GM12865 (cell line): ENCODE measurements around the gene STIP1.

Source experiments
- DNase-seq: peaks from one replicate; pipeline ENCODE4 v3.0.0; 2010; ENCODE audit warnings: low read depth
- H3K4me3 ChIP-seq: 2 replicates; pipeline ENCODE4 v1.5.1; 2011; ENCODE audit warnings: mild to moderate bottlenecking, low read depth, low read length, control low read depth
- TF ChIP-seq, protein P1 (sequence below): IDR thresholded peaks from 2 replicates; pipeline ENCODE4 v1.5.1; 2011; ENCODE audit warnings: low read length, control low read depth, low read depth, inconsistent platforms; ENCODE audit not compliant: insufficient read depth; ENCODE audit errors: missing control alignments

STIP1 gene

GRCh38 chr11:64150481-64151239 lies 35.3 kb upstream of the STIP1 start:
- no peak for DNase-seq
- H3K4me3 ChIP-seq, result no peak overlapping the region
- TF ChIP-seq, protein P1, sequence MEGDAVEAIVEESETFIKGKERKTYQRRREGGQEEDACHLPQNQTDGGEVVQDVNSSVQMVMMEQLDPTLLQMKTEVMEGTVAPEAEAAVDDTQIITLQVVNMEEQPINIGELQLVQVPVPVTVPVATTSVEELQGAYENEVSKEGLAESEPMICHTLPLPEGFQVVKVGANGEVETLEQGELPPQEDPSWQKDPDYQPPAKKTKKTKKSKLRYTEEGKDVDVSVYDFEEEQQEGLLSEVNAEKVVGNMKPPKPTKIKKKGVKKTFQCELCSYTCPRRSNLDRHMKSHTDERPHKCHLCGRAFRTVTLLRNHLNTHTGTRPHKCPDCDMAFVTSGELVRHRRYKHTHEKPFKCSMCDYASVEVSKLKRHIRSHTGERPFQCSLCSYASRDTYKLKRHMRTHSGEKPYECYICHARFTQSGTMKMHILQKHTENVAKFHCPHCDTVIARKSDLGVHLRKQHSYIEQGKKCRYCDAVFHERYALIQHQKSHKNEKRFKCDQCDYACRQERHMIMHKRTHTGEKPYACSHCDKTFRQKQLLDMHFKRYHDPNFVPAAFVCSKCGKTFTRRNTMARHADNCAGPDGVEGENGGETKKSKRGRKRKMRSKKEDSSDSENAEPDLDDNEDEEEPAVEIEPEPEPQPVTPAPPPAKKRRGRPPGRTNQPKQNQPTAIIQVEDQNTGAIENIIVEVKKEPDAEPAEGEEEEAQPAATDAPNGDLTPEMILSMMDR, result no peak

- TF ChIP-seq, protein P1, result no peak
- no peak for DNase-seq
- H3K4me3 ChIP-seq, result no peak overlapping the region
These were observed 34.6 kb upstream of the STIP1 start for GRCh38 chr11:64151337-64151736.

- TF ChIP-seq, protein P1, result peak; percentile 98
- no peak overlapping the region for H3K4me3 ChIP-seq
- peak; percentile 58 for DNase-seq
These were observed 32.9 kb upstream of the STIP1 start for GRCh38 chr11:64152841-64153691.

- TF ChIP-seq, protein P1, result no peak
- no peak overlapping the region for H3K4me3 ChIP-seq
- no peak for DNase-seq
These were observed 32.2 kb upstream of the STIP1 start for GRCh38 chr11:64153812-64154211.

- H3K4me3 ChIP-seq, result no peak overlapping the region
- TF ChIP-seq, protein P1, result no peak
- no peak for DNase-seq
These were observed 29.5 kb upstream of the STIP1 start for GRCh38 chr11:64156235-64157011.

DNA sequence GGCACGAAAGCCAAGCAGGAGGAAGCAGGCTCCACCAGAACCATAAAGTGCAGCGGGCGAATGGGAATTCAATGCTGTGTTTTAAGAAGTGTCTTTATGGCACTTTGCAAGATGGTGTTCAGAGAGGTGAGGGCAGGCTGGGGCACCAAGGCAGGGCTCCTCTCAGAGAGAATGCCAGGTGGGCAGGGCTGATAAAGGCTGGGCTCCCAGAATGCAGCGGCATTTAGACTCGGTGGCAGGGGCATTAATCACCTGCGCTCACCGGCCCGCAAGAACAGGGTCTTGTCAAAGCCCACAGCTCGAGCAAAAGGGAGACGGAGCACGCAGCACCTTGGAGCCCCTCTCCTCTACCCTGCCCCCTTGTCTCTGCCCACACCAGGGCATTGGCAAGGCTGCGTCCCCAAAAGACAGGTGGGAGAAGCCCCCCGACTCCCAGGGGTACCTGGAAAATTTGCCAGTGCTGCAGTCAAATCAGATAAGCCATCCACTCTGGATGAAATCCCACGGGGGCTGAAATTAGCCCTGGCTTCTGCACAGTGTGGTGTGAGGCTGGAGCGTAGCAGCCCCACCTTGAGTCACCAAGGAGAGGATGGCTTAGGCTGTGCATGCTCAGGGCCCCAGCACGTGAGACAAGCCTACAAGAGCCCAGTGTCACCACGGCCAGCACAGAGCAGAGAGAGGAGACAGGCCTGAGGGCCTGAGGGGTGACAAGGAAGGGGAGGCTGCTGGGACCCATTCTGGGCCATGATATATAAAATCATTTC lies 28.2 kb upstream of the STIP1 start:
- no peak for DNase-seq
- TF ChIP-seq, protein P1, result no peak
- no peak overlapping the region for H3K4me3 ChIP-seq
